ACC112 (cell line): Measurements from ENCODE around the gene KRTCAP2.
"Not testable (repeated sequence)": the region's sequence is repeated elsewhere in the genome, so short reads cannot be mapped to it uniquely, and the experiment has no call there.

Experiments
- H2AFZ ChIP-seq: fragments of 200-600 bp; sonication (generic); one replicate; pipeline ENCODE4 v1.6.0; 2017; ENCODE audit warnings: antibody characterized with exemption, low read length; ENCODE audit not compliant: unreplicated experiment
- H3K27ac ChIP-seq: fragments of 200-600 bp; sonication (generic); 2 replicates; pipeline ENCODE4 v1.5.1; 2014; ENCODE audit warnings: low read depth, mild to moderate bottlenecking, antibody characterized with exemption, low read length, moderate library complexity
- H3K27me3 ChIP-seq: fragments of 200-600 bp; sonication (generic); 2 replicates; pipeline ENCODE4 v1.6.1; 2014; ENCODE audit warnings: mild to moderate bottlenecking, antibody characterized with exemption, low read length, moderate library complexity, mixed read lengths; ENCODE audit not compliant: insufficient read depth
- H3K36me3 ChIP-seq: fragments of 200-600 bp; sonication (generic); 2 replicates; pipeline ENCODE4 v1.6.1; 2016; ENCODE audit warnings: mild to moderate bottlenecking, antibody characterized with exemption, low read length, moderate library complexity, mixed read lengths; ENCODE audit not compliant: insufficient read depth
- H3K4me1 ChIP-seq: fragments of 200-600 bp; sonication (generic); one replicate; pipeline ENCODE4 v1.6.1; 2016; ENCODE audit warnings: low read length, mixed read lengths; ENCODE audit not compliant: insufficient read depth, unreplicated experiment, control insufficient read depth
- H3K4me3 ChIP-seq: fragments of 200-600 bp; sonication (generic); 2 replicates; pipeline ENCODE4 v1.5.1; 2014; ENCODE audit warnings: mild to moderate bottlenecking, low read depth, low read length
- H3K79me2 ChIP-seq: fragments of 200-600 bp; sonication (generic); one replicate; pipeline ENCODE4 v1.6.0; 2016; ENCODE audit warnings: low read length; ENCODE audit not compliant: control insufficient read depth, unreplicated experiment, insufficient read depth

The KRTCAP2 gene

DNA sequence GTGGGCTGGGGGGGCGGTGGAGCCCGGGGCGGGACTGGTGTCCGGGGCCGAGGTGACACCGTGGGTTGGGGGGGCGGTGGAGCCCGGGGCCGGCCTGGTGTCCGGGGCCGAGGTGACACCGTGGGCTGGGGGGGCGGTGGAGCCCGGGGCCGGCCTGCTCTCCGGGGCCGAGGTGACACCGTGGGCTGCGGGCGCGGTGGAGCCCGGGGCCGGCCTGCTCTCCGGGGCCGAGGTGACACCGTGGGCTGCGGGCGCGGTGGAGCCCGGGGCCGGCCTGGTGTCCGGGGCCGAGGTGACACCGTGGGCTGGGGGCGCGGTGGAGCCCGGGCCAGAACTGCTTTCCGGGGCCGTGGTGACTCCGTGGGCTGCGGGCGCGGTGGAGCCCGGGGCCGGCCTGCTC lies 16.8 kb upstream of the KRTCAP2 start:
- H3K4me3 ChIP-seq, H2AFZ ChIP-seq, H3K4me1 ChIP-seq, H3K36me3 ChIP-seq, H3K27ac ChIP-seq, H3K27me3 ChIP-seq, H3K79me2 ChIP-seq: not testable (repeated sequence)

DNA sequence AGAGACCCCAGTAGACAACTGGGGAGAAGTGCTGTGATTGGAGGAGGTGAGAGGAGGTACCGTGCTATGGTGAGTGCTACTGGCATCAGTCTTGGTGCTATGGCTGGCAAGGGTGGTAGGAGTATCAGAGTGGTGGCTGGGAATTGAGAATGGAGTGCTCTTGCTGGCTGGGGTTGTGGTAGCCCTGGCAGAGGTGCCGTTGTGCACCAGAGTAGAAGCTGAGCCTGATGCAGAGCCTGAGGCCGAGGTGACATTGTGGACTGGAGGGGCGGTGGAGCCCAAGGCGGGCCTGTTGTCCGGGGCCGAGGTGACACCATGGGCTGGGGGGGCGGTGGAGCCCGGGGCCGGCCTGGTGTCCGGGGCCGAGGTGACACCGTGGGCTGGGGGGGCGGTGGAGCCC lies 15.2 kb upstream of the KRTCAP2 start:
- H3K27me3 ChIP-seq, result no peaks in the 10 kb centered on the region
- H3K4me3 ChIP-seq, result no peak overlapping the region
- no peak overlapping the region for H2AFZ ChIP-seq
- no peak overlapping the region for H3K27ac ChIP-seq
- H3K36me3 ChIP-seq, result no peaks in the 10 kb centered on the region
- H3K79me2 ChIP-seq, result no peaks in the 10 kb centered on the region
- H3K4me1 ChIP-seq, result peaks cover 7% of the 10 kb centered on the region

DNA sequence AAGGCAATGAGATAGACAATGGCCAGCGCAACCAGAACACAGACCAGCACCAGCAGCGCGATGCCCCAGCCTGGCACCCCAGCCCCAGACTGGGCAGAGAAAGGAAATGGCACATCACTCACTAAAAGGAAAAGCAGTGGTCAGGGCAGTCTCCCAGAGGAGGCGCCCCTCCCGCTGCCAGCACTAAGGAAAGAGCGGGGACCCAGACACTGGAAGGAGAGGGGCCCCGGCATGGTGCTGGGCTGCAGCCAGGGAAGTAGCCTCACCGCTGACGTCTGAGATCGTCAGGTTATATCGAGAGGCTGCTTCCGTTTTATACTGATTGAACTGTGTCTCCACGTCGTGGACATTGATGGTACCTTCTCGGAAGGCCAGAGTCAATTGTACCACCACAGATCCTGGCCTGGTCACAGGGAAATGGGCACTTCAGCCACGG lies 14.4 kb upstream of the KRTCAP2 start:
- Histone ChIP-seq H3K36me3 (no peaks in the 10 kb centered on the region), H3K27ac (no peak overlapping the region), H3K27me3 (no peaks in the 10 kb centered on the region), H3K4me3 (no peak overlapping the region), H2AFZ (no peak overlapping the region), H3K4me1 (peaks cover 2% of the 10 kb centered on the region), H3K79me2 (no peaks in the 10 kb centered on the region)

DNA sequence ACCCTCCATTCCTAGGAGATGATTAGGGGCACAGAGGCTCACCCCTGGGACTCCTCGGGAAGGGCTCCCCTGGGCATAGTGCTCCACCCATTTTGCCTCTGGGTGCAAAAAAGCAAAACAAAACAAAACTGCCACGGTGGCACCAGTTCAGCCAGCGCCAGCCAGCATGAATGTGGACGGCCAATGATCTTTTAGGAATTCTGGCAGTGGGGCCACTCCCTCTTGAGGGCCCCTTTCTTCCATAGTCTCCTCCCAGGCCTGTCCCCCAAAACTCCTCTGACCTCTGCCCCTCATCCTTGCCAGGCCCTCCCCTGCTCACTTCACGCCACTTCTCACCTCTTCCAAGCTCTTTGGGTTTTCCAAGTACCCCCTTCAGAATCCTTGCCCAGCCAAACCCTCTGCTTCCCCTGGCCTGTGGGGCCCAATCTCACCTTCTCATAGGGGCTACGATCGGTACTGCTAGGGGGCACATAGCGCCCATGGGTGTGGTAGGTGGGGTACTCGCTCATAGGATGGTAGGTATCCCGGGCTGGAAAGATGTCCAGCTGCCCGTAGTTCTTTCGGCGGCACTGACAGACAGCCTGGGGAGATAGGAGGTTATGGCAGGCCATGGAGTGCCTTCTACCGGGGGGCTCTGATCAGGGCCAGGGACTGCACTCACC lies 13.8 kb upstream of the KRTCAP2 start:
- Histone ChIP-seq H3K79me2 (no peaks in the 10 kb centered on the region), H2AFZ (no peak overlapping the region), H3K4me3 (no peak overlapping the region), H3K27me3 (no peaks in the 10 kb centered on the region), H3K4me1 (no peaks in the 10 kb centered on the region), H3K36me3 (no peaks in the 10 kb centered on the region), H3K27ac (no peak overlapping the region)

DNA sequence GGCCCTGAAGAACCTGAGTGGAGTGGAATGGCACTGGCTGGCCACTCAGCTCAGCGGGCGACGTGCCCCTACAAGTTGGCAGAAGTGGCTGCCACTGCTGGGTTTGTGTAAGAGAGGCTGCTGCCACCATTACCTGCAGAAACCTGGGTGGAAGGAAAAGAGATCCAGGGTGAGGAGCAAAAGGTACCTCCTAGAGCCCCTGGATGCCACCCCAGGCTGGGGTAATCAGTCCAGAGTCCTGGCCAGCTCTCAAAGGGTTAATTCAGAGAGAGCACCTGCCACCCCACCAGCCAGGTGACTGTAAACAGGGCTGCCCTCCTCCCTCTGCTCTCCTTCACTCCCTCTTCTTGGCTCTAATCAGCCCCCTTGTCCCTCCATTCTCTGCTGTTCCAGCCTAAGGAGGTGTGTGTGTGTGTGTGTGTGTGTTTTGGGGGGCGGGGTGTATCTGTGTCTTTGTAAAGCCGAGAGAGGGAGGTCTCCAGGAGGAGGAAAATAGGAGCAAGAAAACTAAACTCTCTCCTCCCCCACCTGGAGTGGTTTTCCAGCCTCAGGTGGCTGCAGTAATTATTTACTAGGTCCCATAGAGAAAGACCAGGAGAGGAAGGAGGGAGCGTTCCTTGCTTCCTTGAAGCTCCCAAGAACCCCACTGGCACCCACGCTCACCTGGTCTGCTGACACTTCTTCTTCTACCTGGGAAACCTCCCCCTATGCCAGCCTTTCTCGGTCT lies 13.1 kb upstream of the KRTCAP2 start:
- no peak overlapping the region for H3K4me3 ChIP-seq
- H3K4me1 ChIP-seq, result no peaks in the 10 kb centered on the region
- no peak overlapping the region for H3K27ac ChIP-seq
- no peaks in the 10 kb centered on the region for H3K36me3 ChIP-seq
- H2AFZ ChIP-seq, result no peak overlapping the region
- no peaks in the 10 kb centered on the region for H3K79me2 ChIP-seq
- H3K27me3 ChIP-seq, result no peaks in the 10 kb centered on the region

DNA sequence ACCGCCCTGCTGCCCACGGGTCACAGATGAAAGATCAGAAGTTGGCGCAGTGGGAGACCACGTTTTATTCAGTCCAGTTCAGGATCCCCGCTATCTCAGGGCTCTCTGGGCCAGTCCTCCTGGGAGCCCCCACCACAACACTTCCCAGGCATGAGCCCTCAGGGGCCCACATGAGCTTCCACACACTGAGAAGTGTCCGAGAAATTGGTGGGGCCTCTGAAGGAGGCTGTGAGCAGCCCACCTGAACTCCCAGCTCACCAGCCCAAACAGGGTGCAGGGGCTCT lies 12.6 kb upstream of the KRTCAP2 start:
- Histone ChIP-seq H3K4me1 (no peaks in the 10 kb centered on the region), H3K27ac (no peak overlapping the region), H3K4me3 (no peak overlapping the region)

DNA sequence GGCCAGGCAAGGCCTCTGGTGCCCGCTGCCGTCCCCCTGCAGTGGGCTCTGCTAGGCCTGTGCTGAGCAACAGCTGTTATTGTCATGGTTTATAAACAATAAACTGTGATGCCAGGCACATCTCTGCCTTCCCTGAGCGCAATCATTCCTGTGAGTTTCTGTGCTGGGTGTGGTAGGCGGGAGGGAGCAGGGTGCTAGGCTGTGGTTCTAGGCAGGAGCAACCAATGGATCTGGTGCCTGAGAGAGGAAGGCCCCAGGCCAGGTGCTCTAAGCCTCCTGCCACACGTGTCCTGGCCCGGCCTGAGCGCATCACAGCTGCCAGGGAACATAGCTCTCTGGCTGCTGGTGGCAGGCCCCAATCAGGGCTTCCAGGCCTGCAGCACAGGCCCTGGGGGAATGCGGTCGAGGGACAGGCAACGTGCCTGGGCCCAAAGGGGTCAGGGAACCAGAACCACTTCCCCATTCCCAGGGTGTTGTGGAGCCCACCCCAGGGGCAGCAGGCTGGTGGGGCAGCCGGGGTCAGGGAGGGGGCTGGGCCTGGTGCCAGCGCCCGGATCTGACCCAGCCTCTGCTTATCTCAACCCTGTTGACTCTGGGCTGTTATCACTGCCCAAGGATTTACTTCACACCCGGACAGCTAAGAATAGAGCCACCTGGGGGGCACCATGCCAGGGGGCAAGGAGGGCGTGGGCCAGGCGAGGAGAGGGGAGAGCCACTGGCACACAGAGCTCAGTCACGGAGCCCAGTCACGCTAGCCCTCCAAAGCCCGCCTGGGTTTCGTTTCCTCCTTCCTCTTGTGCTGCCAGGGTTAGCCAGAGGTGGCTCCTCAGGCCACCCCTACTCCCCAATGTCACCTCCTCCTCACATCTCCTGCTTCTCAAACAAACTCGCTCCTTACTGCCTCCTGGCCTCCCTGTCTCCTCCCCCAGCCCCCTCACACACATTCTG lies 12.0 kb upstream of the KRTCAP2 start:
- no peak overlapping the region for H2AFZ ChIP-seq
- no peaks in the 10 kb centered on the region for H3K36me3 ChIP-seq
- H3K27ac ChIP-seq, result no peak overlapping the region
- no peaks in the 10 kb centered on the region for H3K4me1 ChIP-seq
- no peaks in the 10 kb centered on the region for H3K79me2 ChIP-seq
- H3K4me3 ChIP-seq, result no peak overlapping the region
- no peaks in the 10 kb centered on the region for H3K27me3 ChIP-seq

More for the DNA sequence above, 12.6 kb upstream of the KRTCAP2 start:
- H3K27me3 ChIP-seq, result no peaks in the 10 kb centered on the region
- no peaks in the 10 kb centered on the region for H3K36me3 ChIP-seq
- H3K79me2 ChIP-seq, result no peaks in the 10 kb centered on the region
- no peak overlapping the region for H2AFZ ChIP-seq

DNA sequence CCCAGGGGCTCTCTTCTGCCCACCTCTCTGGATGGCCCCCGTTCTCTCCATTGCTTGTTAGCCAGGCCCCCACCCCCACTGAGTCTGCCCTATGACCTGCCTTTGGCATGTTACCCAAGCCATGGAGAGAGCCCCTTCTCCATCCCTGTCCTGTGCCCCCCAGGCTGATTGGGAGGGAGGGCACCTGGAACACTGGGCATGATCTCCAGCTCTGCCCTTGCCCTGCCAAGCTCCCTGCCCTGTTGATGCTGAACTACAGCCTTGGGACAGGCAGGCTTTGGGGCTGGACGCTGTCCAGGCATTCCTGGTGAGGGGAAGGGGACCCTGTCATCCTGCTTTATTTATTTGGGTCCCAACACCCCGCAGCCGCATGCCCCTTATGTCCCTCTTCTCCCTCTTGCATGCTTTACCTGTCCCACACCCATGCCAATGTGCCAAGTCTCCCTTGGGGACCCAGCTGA lies 11.3 kb upstream of the KRTCAP2 start:
- H3K4me3 ChIP-seq, result no peak overlapping the region
- no peaks in the 10 kb centered on the region for H3K79me2 ChIP-seq
- no peaks in the 10 kb centered on the region for H3K27me3 ChIP-seq
- no peaks in the 10 kb centered on the region for H3K4me1 ChIP-seq
- H3K36me3 ChIP-seq, result no peaks in the 10 kb centered on the region; the same call in 1 of the 2 replicates
- no peak overlapping the region for H3K27ac ChIP-seq
- H2AFZ ChIP-seq, result no peak overlapping the region

DNA sequence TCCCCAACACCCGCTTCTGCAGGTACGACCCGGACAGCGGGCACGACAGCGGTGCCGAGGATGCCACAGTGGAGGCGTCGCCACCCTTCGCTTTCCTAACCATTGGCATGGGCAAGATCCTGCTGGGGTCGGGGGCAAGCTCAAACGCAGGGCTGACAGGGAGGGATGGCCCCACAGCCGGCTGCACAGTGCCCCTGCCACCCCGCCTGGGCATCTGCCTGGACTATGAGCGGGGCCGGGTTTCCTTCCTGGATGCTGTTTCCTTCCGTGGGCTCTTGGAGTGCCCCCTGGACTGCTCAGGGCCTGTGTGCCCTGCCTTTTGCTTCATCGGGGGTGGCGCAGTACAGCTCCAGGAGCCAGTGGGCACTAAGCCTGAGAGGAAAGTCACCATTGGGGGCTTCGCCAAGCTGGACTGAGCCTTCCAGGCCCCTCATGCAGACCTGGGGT lies 10.7 kb upstream of the KRTCAP2 start:
- Histone ChIP-seq H3K79me2 (no peaks in the 10 kb centered on the region), H3K4me3 (no peak overlapping the region), H3K27me3 (no peaks in the 10 kb centered on the region), H2AFZ (no peak overlapping the region), H3K36me3 (no peaks in the 10 kb centered on the region; the same call in 1 of the 2 replicates), H3K27ac (no peak overlapping the region), H3K4me1 (no peaks in the 10 kb centered on the region)

DNA sequence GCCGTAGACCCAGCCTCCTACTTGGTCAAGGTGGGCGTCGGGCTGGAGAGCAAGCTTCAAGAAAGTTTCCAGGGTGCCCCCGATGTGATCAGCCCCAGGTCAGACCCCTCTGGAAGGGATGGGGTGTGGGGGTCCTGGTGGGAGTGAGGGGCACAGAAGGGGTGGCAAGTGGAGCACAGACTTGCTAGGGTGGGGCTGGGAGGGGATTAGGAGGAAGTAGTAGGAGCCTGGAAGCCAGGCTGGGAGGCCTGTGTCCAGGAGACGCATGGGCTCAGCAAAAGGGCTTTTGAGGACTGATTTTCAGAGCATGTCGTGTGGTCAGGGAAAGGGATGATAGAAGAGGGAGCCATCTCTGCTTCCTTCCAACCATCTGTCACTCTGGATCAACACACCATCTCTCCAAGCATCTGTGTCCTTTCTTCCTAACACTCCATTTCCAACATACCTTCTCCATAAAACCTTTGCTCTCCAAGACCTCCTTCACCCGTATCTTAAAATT lies 9.0 kb upstream of the KRTCAP2 start:
- Histone ChIP-seq H3K36me3 (no peaks in the 10 kb centered on the region; the same call in 1 of the 2 replicates), H3K27ac (no peak overlapping the region), H3K4me1 (no peaks in the 10 kb centered on the region), H2AFZ (no peak overlapping the region), H3K4me3 (no peak overlapping the region), H3K27me3 (no peaks in the 10 kb centered on the region), H3K79me2 (no peaks in the 10 kb centered on the region)
